GM18873 (cell line): ENCODE results near the gene MPV17L.
"Not testable (repeated sequence)": the region's sequence is repeated elsewhere in the genome, so short reads cannot be mapped to it uniquely, and the experiment has no call there.

Source experiments
- ATAC-seq: cut with Tn5 transposase; IDR thresholded peaks from one replicate; pipeline ENCODE4 v1.9.1; 2021; ENCODE audit warnings: mild to moderate bottlenecking, moderate library complexity, moderate number of reproducible peaks; ENCODE audit not compliant: unreplicated experiment, low FRiP score

The MPV17L gene

DNA sequence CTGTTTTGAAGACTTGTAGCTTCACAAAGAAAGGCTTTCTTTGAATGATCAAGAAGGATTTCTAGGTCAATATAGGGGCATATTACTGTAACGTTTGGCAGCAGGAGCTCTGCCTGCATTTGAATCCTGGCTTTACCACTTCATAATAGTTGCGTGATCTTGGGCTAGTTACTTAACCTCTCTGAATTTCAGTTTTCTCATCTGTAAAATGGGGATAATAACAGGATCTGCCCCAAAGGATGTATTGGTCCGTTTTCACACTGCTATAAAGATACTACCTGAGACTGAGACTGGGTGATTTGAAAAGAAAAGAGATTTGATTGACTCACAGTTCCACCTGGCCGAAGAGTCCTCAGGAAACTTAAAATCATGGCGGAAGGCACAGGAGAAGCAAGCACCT, 51.3 kb downstream of the MPV17L start:
- no peak for ATAC-seq

GRCh38 chr16:15450624-15451023, 55.1 kb downstream of the MPV17L start:
- ATAC-seq, result no peak

- no peak for ATAC-seq
Measured at GRCh38 chr16:15451098-15451731, 55.7 kb downstream of the MPV17L start.

- no peak for ATAC-seq
Measured at GRCh38 chr16:15452246-15452855, 56.8 kb downstream of the MPV17L start.

DNA sequence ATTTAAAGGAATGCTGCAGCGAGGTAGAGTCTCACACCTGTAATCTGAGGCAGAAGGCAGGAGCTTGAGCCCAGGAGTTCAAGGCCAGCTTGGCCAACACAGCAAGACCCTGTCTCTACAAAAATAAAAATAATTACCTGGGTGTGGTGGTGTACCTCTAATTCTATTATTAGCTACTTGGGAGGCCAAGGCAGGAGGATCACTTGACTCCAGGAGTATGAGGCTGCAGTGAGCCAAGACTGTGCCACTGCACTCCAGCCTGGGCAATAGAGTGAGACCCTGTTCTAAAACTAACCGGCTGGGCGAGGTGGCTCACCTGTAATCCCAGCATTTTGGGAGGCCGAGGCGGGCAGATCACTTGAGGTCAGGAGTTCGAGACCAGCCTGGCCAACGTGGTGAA, 57.7 kb downstream of the MPV17L start:
- ATAC-seq, result not testable (repeated sequence)

DNA sequence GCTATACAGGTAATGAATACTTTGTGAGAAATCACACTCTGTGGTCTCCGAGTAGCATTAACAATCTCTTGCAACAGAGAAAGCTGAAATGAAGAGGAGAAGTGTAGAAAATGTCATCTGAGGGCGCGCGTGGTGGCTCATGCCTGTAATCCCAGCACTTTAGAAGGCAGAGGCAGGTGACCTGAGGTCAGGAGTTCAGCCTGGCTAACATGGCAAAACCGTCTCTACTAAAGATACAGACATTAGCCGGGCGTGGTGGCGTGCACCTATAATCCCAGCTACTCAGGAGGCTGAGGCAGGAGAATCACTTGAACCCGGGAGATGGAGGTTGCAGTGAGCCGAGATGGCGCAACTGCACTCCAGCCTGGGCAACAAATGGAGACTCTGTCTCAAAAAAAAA, 59.4 kb downstream of the MPV17L start:
- not testable (repeated sequence) for ATAC-seq

DNA sequence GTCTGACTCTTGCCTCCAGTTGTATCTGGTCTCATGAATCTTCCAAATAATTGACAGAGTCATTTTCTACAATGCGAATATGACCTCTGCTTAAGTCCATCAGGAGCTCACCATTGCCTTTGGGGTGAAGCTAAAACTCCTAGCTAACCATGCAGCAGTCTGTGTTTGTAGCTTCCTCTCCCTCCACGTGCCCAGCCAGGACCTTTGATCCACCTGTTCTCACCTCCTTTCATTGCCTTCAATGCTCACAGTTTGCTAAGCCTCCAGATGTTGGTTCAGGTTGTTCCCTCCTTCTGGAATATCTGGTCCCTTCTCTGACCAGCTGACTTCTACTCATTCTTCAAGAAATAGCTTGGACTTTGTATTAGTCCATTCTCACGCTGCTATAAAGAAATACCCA, 61.8 kb downstream of the MPV17L start:
- ATAC-seq, result no peak

DNA sequence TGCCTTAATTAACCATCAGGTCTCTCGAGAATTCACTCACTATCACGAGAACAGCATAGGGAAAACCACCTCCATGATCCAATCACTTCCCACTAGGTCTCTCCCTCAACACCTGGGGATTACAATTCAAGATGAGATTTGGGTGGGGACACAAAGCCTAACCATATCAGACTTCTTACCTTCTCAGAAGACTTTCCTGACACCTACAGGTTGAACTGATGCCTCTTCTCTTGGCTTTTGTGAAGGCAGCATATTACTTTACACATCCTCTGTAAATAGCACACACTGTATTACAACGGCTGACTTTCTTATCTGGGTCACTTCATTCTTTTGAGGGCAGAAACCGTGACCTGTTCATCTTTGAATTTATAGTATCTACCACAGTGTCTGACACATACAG, 62.4 kb downstream of the MPV17L start:
- ATAC-seq, result no peak

GRCh38 chr16:15459791-15460190, 64.2 kb downstream of the MPV17L start:
- ATAC-seq, result no peak

DNA sequence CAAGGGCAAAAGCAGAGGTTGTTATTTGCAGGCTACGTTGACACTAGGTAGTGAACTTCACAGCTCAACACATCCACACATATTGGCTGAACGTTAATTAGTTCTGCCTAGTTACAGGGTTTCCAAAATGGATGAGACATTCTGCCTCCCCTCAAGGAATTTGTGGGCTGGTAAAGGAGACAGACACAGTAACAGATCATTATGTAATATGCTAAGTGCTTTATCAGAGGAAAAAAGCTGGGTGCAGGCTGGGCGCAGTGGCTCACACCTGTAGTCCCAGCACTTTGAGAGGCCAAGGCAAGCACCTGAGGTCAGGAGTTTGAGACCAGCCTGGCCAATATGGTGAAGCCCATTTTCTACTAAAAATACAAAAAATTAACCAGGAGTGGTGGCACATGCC, 65.0 kb downstream of the MPV17L start:
- ATAC-seq, result no peak

DNA sequence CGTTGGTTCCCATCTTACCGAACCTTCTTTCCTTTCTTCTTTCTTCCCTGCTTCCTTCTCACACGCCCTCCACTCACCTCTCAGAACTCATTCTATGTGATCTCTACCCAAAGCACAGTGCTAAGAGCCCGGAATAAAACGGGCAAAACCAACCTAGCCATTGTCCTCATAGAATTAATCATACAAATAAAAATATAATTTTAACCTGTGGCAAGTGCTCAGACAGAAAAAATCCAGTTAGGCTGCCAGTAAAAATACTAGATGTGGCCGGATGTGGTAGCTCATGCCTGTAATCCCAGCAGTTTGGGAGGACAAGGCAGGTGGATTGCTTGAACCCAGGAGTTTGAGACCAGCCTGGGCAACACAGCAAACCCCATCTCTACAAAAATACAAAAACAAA, 65.8 kb downstream of the MPV17L start:
- no peak for ATAC-seq
